Sigmoid colon (tissue), 7 donors: ENCODE measurements around the gene CLIC3. TPM values are rescaled to one million over a fixed set of nuclear protein-coding genes. Genes with fewer than 3 reads are reported as not detected.

Source experiments
- DNase-seq: peaks from one replicate; pipeline ENCODE4 v3.0.0-alpha.2; 2019
- H3K27ac ChIP-seq, 4 donors: fragments of 200-600 bp; sonication (generic); one replicate each; pipeline ENCODE4 v1.5.1; 2016 to 2019; ENCODE audit warnings: mild to moderate bottlenecking in 1 of 4
- H3K27me3 ChIP-seq, 3 donors: fragments of 200-600 bp; sonication (generic); one replicate each; pipeline ENCODE4 v1.5.1; 2019; ENCODE audit warnings: mild to moderate bottlenecking in 1 of 3
- H3K36me3 ChIP-seq, 4 donors: fragments of 200-600 bp; sonication (generic); one replicate each; pipeline ENCODE4 v1.5.1; 2016 to 2019
- H3K4me1 ChIP-seq, 4 donors: fragments of 200-600 bp; sonication (generic); one replicate each; pipeline ENCODE4 v1.5.1; 2017 to 2019
- H3K4me3 ChIP-seq, 4 donors: fragments of 200-600 bp; sonication (generic); one replicate each; pipeline ENCODE4 v1.5.1; 2017 to 2019; ENCODE audit warnings: mild to moderate bottlenecking in 2 of 4, moderate library complexity in 1 of 4
- H3K9me3 ChIP-seq, 4 donors: fragments of 200-600 bp in 3 of 4; sonication (generic) in 3 of 4; one replicate each; pipeline versions ENCODE4 v1.5.1 to v1.6.1; 2013 to 2019
- EP300 ChIP-seq, 4 donors: sonication (generic); formaldehyde crosslinking; IDR thresholded peaks; one replicate each; pipeline ENCODE4 v1.6.1; 2017; ENCODE audit warnings: antibody characterized with exemption in 4 of 4
- POLR2A ChIP-seq, 2 donors: fragments of 450-650 bp; IDR thresholded peaks; one replicate each; pipeline ENCODE4 v1.6.1; 2016; ENCODE audit warnings: antibody characterized with exemption in 2 of 2, mild to moderate bottlenecking in 2 of 2, moderate library complexity in 2 of 2
- POLR2AphosphoS5 ChIP-seq, 4 donors: sonication (generic); formaldehyde crosslinking; IDR thresholded peaks; one replicate each; pipeline ENCODE4 v1.6.1; 2017; ENCODE audit warnings: antibody characterized with exemption in 4 of 4
- WGBS, 2 donors: extraction: QIAGEN DNeasy Blood & Tissue Kit; methylation state at CpG; one replicate each; pipeline ENCODE4 v1.1.7; 2013; 5-methylcytosine and 5-hydroxymethylcytosine counted together
- intact Hi-C: fragments of 100-400 bp; cut with DNase I; formaldehyde crosslinking; loops from one replicate; pipeline ENCODE4 v1.15.1; 2023
- polyA plus RNA-seq, 3 donors: library from polyadenylated mRNA; stranded (reverse); fragments of 200-250 nt; gene quantifications; one replicate each; pipeline ENCODE4 v1.2.3, GENCODE V29; 2013
- total RNA-seq, 4 donors: library from RNA; depleted of rRNA; stranded (reverse); fragments of >200 nt; gene quantifications; one replicate each; pipeline ENCODE4 v1.1.0, GENCODE V29; 2016
- TF ChIP-seq, protein P1 (sequence below), 4 experiments: fragments of 450-650 bp in 3 of 4; fragments of 200-600 bp in 1 of 4; IDR thresholded peaks; one replicate each; pipeline ENCODE4 v1.5.1; 2016 to 2019; ENCODE audit warnings: antibody characterized with exemption in 4 of 4, mild to moderate bottlenecking in 3 of 4, moderate library complexity in 2 of 4
- donor health status: healthy with polysubstance abuse.
- donor health status: Bipolar disorder and iron deficiency.
- donor health status: healthy.

The CLIC3 gene
- total and polyA plus RNA-seq, 7 donors: 1.4 to 4.7 TPM; not detected in 5

DNA sequence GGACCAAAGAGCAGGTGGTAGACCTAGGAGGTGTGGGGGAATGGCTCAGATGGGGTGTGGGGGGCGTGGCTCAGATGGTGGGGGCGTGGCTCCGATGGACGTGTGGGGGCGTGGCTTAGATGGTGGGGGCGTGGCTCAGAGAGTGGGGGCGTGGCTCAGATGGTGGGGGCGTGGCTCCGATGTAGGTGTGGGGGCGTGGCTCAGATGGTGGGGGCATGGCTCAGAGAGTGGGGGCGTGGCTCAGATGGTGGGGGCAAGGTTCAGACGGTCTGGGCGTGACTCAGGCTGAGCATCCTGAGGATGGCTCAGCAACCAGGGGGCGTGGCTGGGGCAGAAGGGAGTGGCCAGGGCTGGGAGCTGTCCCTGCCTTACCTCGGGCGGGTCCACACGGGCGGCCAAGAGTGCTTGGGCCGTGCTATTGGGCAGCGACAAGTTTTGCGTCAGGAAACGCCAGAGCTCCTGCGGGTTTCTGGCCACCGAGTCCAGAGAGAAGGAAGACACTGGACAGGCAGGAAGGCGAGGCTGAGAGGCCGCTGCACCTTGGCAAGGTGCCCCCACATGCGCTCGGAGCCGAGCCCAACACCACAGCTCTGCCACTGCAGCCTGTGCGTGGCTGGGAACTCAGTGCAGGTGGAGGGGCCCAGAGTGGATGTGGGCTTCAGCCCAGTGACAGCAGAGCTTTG lies 25.8 kb upstream of the CLIC3 start:
- H3K4me3 ChIP-seq: no peak overlapping the region
- no peaks in the 10 kb centered on the region for H3K9me3 ChIP-seq
- peaks cover 0 to 16% (median 13%) of the 10 kb centered on the region in 4 donors for H3K4me1 ChIP-seq
- H3K36me3 ChIP-seq: peaks cover 0 to 10% (median 3%) of the 10 kb centered on the region in 4 donors
- TF ChIP-seq POLR2A (IDR thresholded peaks at IDR 0.05) (peak in 1 of 2 donors; percentile 22), EP300 (IDR thresholded peaks at IDR 0.05) (no peak), POLR2AphosphoS5 (IDR thresholded peaks at IDR 0.05) (peak in 1 of 4 donors; percentile 31)
- intact Hi-C loops: no loop called here
- no peak for DNase-seq
- no peaks in the 10 kb centered on the region for H3K27me3 ChIP-seq
- no peak overlapping the region for H3K27ac ChIP-seq
- 12 to 55% methylated on average over 30 of the region's 30 CpGs for WGBS, 2 donors

- Histone ChIP-seq H3K9me3 (no peaks in the 10 kb centered on the region), H3K4me3 (no peak overlapping the region), H3K27ac (no peak overlapping the region), H3K4me1 (peaks cover 0 to 10% (median 7%) of the 10 kb centered on the region in 4 donors), H3K36me3 (peaks cover 0 to 15% (median 3%) of the 10 kb centered on the region in 4 donors), H3K27me3 (no peaks in the 10 kb centered on the region)
- WGBS, 2 donors: 33 to 82% methylated on average over 6 of the region's 6 CpGs
- no peak for DNase-seq
- intact Hi-C loops: no loop called here
- TF ChIP-seq, protein P1, sequence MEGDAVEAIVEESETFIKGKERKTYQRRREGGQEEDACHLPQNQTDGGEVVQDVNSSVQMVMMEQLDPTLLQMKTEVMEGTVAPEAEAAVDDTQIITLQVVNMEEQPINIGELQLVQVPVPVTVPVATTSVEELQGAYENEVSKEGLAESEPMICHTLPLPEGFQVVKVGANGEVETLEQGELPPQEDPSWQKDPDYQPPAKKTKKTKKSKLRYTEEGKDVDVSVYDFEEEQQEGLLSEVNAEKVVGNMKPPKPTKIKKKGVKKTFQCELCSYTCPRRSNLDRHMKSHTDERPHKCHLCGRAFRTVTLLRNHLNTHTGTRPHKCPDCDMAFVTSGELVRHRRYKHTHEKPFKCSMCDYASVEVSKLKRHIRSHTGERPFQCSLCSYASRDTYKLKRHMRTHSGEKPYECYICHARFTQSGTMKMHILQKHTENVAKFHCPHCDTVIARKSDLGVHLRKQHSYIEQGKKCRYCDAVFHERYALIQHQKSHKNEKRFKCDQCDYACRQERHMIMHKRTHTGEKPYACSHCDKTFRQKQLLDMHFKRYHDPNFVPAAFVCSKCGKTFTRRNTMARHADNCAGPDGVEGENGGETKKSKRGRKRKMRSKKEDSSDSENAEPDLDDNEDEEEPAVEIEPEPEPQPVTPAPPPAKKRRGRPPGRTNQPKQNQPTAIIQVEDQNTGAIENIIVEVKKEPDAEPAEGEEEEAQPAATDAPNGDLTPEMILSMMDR (IDR thresholded peaks at IDR 0.05): no peak
- no peak for TF ChIP-seq EP300 (IDR thresholded peaks at IDR 0.05)
- TF ChIP-seq POLR2A (IDR thresholded peaks at IDR 0.05): no peak
- TF ChIP-seq POLR2AphosphoS5 (IDR thresholded peaks at IDR 0.05): no peak
Observed at GRCh38 chr9:137021568-137021978, 25.2 kb upstream of the CLIC3 start.

DNA sequence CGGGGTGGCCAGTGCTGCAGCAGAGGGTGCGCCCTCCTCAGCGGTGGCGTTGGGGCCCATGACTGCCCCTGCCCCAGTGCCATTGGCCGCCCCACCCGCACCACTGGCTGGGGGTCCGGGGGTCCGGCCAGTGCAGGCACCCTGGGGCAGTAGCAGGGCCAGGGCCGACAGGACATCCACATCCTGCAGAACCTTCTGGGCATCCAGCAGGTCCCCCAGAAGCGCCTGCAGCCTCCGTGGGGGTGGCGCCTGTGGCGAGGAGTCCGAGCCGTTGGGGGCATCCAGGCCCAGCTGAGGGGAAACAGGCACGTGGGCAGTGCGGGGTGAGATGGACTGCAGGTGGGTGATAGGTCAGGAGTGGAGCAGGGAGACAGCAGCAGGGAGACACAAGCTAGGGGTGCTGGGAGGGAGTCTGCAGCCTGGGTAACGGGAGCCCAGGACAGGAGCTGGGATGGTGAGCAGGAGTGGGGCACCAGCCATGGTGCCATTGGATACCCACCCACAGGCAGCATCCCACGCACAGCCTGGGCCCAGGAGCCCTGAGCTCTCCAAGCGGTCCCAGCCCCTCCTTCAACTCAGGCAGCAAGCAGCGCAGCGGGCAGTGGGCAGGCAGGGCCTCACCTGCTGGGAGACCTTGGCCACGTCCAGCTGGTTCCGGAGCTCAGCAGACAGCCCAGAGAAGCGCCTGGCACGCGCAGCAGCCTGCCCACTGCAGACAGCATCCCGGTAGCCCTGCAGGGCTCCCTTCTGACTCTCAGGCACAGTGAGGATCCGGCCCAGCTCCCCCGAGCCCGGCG lies 24.6 kb upstream of the CLIC3 start:
- no peak for DNase-seq
- WGBS, 2 donors: 82 to 94% methylated on average over 32 of the region's 32 CpGs
- Histone ChIP-seq H3K36me3 (peaks cover 0 to 21% (median 3%) of the 10 kb centered on the region in 4 donors), H3K27ac (no peak overlapping the region), H3K27me3 (no peaks in the 10 kb centered on the region), H3K4me3 (no peak overlapping the region), H3K9me3 (no peaks in the 10 kb centered on the region), H3K4me1 (peaks cover 0 to 4% (median 2%) of the 10 kb centered on the region in 4 donors)
- intact Hi-C loops: no loop called here
- TF ChIP-seq, protein P1 (IDR thresholded peaks at IDR 0.05): no peak
- TF ChIP-seq EP300 (IDR thresholded peaks at IDR 0.05) (no peak), POLR2A (IDR thresholded peaks at IDR 0.05) (no peak), POLR2AphosphoS5 (IDR thresholded peaks at IDR 0.05) (no peak)

DNA sequence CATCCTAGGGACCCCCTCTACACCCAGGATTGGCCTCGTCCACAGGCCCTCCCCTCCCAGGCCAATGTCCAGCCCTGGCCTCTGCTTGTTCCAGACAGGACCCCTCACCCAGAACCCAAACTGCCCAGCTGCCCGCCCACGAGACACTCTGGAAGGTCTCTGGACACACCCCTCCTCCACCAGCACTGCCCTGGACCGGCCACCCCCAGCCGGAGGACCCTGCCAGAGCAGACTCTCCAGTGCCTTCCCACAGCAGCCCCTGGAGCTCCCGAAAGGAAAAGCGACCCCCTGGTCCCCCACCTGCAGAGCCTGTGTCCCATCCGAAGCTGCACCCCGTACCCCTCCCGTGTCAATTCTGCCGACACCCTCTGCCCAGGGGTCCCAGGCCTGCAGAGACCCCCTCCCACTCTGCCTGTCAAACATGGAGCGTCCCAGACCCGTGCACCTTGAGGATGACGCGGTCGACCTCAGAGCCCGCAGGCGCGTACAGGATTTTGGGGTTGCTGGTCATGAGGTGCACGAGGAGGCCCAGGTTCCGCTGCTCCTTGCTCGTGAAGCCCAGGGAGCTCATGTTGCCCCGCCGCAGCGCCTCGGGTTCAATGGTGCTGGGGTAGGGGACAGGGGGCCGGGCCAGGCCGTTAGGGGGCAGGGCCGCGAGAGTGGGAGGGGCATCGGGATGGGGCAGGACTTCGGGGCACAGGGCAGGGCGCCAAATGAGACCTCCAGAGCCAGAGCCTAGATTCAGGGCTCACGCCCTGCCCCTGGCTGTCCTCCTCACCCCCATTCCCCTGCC lies 23.7 kb upstream of the CLIC3 start:
- intact Hi-C loops: no loop called here
- Histone ChIP-seq H3K27ac (no peak overlapping the region), H3K27me3 (no peaks in the 10 kb centered on the region), H3K4me3 (no peak overlapping the region), H3K9me3 (no peaks in the 10 kb centered on the region), H3K4me1 (no peaks in the 10 kb centered on the region), H3K36me3 (peaks cover 0 to 30% (median 4%) of the 10 kb centered on the region in 4 donors)
- TF ChIP-seq, protein P1 (IDR thresholded peaks at IDR 0.05): no peak
- DNase-seq: no peak
- WGBS, 2 donors: 93 to 94% methylated on average over 34 of the region's 34 CpGs
